ENCODE measurements around the gene DCAKD. TPM values are rescaled to one million over a fixed set of nuclear protein-coding genes. Genes with fewer than 3 reads are reported as not detected.
A peak's percentile ranks its signal among the peaks of the same experiment; 100 is the strongest.

The DCAKD gene
- total RNA-seq, 1 experiment from 2014 or later = 25.7 TPM

- no peak for DNase-seq (ENCODE audit: low read depth)
Observed at GRCh38 chr17:45004388-45004787, 47.0 kb downstream of the DCAKD start.

GRCh38 chr17:45003877-45004276 lies 47.6 kb downstream of the DCAKD start:
- DNase-seq (ENCODE audit: low read depth) = no peak

- no peak for DNase-seq (ENCODE audit: low read depth)
Observed at GRCh38 chr17:45001310-45001709, 50.1 kb downstream of the DCAKD start.

- no peak for DNase-seq (ENCODE audit: low read depth)
Observed at GRCh38 chr17:44999433-44999832, 52.0 kb downstream of the DCAKD start.

- no peak for DNase-seq (ENCODE audit: low read depth)
Observed at GRCh38 chr17:44998646-44999045, 52.8 kb downstream of the DCAKD start.

- no peak for DNase-seq (ENCODE audit: low read depth)
Observed at GRCh38 chr17:44997733-44998520, 53.5 kb downstream of the DCAKD start.

GRCh38 chr17:44996304-44996703 lies 55.1 kb downstream of the DCAKD start:
- no peak for DNase-seq (ENCODE audit: low read depth)

- no peak for DNase-seq (ENCODE audit: low read depth)
Observed at GRCh38 chr17:44995436-44996001, 55.9 kb downstream of the DCAKD start.

- no peak for DNase-seq (ENCODE audit: low read depth)
Observed at GRCh38 chr17:44992242-44992939, 59.0 kb downstream of the DCAKD start.

GRCh38 chr17:44990994-44991393 lies 60.4 kb downstream of the DCAKD start:
- DNase-seq (ENCODE audit: low read depth) = peak; percentile 46

- DNase-seq (ENCODE audit: low read depth) = no peak
Observed at GRCh38 chr17:44989552-44990138, 61.8 kb downstream of the DCAKD start.

- DNase-seq (ENCODE audit: low read depth) = no peak
Observed at GRCh38 chr17:44988044-44988942, 63.1 kb downstream of the DCAKD start.

- DNase-seq (ENCODE audit: low read depth) = no peak
Observed at GRCh38 chr17:44983563-44983962, 67.9 kb downstream of the DCAKD start.

GRCh38 chr17:44982113-44982702 lies 69.2 kb downstream of the DCAKD start:
- no peak for DNase-seq (ENCODE audit: low read depth)

- DNase-seq (ENCODE audit: low read depth) = peak; percentile 71
Observed at GRCh38 chr17:44981221-44981968, 70.0 kb downstream of the DCAKD start.

GRCh38 chr17:44979426-44979995 lies 71.9 kb downstream of the DCAKD start:
- DNase-seq (ENCODE audit: low read depth) = no peak

GRCh38 chr17:44978807-44979206 lies 72.6 kb downstream of the DCAKD start:
- DNase-seq (ENCODE audit: low read depth) = no peak

GRCh38 chr17:44977814-44978550 lies 73.5 kb downstream of the DCAKD start:
- DNase-seq (ENCODE audit: low read depth) = no peak

GRCh38 chr17:44977065-44977464 lies 74.4 kb downstream of the DCAKD start:
- DNase-seq (ENCODE audit: low read depth) = no peak

Data from Daoy (cell line).